Pons (tissue), 1 donor: Measurements from ENCODE around the gene SAPCD1.
"Not testable (repeated sequence)": the region's sequence is repeated elsewhere in the genome, so short reads cannot be mapped to it uniquely, and the experiment has no call there.

ENCODE experiments used
- DNase-seq: peaks from one replicate; pipeline ENCODE4 v3.0.0-alpha.2; 2016; ENCODE audit warnings: low spot score

Gene SAPCD1

GRCh38 chr6:31777667-31778050 lies 15.2 kb downstream of the SAPCD1 start:
- DNase-seq = no peak

DNA sequence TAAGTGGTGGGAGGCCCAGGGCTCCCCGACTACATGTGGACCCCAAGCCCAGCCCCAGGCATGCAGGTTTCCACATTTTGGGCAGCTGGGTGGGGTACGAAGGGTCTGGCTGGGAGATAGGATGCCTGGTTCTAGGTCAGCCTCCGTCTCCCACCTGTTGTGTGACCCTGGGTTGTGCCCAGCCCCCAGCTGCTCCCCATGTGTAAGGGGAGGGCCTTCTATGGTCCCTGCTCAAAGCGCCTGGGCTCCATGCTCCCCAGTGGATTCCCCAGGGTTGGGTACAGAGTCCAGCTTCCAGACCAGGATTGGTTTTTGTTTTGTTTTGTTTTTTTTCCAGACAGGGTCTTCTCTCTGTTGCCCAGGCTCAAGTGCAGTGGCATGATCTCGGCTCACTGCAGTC lies 15.7 kb downstream of the SAPCD1 start:
- no peak for DNase-seq

DNA sequence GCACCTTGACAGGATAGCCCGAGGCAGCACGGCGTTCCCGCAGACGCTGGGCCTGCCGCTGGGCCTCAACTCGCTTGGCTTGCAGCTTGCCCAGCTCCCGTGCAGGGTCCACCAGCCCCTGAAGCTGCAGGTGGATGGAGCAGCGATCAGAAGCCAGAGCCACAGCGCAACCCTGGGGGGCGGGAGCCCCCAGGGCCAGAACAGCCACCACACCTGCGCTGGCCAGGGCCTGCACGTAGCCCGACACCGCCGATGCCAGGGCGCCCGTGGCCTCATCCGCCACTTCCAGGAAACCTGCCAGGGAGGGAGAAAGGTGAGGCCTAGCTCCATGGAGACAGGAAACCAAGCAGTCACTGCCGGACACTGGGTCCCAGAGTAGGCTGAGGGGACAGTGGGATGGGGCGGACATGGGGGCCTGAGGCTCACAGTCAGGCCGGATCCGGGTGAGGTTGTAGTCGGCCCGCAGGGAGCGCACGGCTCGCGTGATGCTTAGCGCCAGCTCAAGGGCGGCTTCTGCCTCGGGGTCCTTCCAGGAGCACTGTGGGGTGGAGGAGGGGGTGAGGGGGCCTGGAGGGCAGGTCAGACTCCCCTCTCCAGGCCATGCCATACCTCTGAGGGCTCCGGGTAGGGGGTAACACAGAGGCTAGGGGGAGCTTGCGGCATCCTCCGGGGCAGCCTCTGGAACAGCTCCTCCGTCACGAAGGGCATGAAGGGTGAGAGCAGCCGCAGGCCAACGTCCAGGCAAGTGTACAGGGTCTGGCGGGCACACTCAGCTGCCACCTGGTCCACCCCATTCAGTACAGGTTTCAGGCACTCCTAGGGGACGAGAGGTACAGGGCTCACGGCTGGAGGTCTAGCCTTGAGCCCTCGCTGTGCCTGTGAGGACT lies 16.8 kb downstream of the SAPCD1 start:
- no peak for DNase-seq

- DNase-seq = no peak
Measured at GRCh38 chr6:31779908-31780307, 17.5 kb downstream of the SAPCD1 start.

DNA sequence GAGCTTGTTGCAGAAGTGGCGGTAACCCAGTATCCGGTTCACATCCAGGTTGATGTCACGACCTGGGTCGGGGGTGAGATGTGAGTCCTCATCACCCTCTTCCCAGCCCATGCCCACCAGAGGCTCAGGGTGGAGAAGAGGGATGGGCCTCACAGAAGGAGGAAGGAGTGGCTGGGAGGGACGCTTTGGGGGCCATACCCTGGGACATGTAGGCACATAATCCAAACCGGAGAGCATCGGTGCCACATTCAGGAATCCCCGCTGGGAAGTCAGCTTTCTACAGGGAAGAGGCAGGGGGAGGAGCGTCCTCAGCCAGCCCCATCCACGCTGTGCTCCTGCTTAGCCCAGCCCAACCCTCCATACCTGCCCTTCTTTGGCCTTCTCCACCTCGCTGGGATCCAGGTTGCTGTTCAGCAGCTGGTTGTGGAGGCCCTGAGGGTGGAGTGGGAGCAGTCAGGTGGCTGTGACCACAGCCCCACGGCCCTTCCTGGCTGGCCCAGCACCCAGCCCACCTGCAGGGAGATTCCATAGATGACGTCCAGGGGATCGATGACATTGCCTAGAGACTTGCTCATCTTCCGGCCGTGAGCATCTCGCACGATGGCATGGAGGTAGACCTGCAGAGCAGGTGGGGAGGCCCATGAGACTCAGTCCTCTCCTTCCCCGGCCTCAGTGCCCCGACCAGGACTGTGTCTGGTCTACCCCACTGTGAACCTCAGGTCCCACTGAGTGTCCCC lies 18.2 kb downstream of the SAPCD1 start:
- no peak for DNase-seq

DNA sequence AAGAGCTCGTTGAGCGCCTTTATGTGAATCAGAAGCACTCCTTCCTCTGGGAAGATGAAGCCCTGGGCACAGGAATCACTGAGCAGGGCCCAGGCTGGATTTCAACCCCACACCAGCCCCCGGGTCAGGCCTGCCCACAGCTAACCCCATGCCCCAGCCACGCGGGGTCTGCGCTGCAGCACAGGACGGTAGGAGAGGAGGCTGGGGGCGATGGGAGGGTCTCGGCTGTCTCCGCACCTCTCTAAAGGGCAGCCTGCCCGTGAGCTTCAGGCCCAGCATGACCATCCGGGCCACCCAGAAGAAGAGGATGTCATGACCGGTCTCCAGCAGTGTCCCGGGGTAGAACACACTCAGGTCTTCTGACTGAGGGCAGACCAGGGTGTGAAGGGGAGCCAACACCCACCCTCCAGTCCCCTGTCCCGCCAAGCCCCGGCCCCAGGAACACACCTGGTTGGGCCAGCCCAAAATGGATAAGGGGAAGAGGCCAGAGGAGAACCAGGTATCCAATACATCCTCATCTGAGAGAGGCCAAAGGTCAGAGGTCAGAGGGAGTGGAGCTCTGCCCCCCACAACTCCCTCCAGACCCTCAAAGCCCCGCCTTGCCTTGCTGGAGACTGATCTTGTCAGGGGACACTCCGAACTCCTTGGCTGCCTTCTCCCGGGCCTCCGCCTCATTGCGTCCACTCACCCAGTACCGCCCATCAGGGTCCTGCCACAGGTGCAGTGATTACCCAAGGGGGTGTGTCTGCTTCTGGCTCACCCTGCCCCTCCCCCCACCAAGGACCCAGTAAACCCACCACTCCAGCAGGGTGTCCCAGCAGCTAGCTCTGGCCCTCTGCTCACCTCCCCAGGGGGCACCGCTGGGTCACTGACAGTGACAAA lies 19.0 kb downstream of the SAPCD1 start:
- no peak for DNase-seq

GRCh38 chr6:31782126-31782855 lies 19.8 kb downstream of the SAPCD1 start:
- DNase-seq = no peak

GRCh38 chr6:31784098-31784925 lies 21.9 kb downstream of the SAPCD1 start:
- DNase-seq = peak; percentile 62

- no peak for DNase-seq
Measured at GRCh38 chr6:31785475-31785874, 23.0 kb downstream of the SAPCD1 start.

DNA sequence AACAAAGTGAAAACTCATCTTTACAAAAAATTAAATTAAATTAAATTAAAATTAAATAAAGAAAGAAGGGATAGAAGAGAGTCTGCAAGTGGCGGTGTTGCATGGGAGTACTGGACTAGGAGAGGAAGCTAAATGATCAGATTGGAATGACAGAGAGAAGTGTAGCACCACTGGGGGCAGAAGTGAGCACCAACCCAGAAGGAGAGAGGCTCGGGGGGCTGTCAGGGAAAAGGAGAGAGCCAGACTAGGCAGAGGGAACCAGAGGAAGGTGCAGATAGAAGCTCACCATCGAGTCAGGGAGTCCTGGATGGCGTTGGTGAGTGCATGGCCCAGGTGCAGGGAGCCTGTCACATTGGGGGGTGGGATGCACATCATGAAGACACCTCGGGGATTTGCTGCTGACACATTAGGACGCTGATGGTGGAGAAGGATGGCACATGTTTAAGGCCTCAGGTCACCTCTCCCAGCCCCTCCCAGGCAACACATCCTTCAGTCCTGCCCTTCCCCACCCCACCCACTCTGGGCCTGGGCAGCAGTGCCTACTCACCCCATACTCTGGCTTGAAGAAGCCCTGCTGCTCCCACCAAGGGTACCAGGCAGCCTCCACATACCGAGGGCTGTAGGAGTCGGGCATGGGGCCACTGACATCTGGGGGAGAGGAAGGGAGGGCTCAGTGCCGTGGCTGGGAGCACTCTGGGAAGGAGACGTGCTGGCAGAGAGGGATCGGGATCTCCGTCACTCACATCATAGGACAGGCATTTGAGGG lies 29.1 kb downstream of the SAPCD1 start:
- DNase-seq = peak; percentile 51

GRCh38 chr6:31792090-31792374 lies 29.6 kb downstream of the SAPCD1 start:
- DNase-seq = no peak

- no peak for DNase-seq
Measured at GRCh38 chr6:31792761-31793171, 30.3 kb downstream of the SAPCD1 start.

DNA sequence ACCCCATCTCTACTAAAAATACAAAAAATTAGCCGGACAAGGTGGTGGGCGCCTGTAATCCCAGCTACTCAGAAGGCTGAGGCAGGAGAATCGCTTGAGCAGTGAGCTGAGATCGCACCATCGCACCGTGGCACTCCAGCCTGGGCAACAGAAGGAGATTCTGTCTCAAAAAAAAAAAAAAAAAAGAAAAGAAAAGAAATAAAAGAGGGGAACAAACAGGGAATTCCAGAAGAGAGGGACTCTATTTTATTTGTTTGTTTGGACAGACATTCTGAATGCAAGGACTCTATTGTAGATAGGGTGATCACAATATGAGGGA lies 31.4 kb downstream of the SAPCD1 start:
- not testable (repeated sequence) for DNase-seq

- DNase-seq = no peak
Measured at GRCh38 chr6:31794294-31794865, 31.9 kb downstream of the SAPCD1 start.

DNA sequence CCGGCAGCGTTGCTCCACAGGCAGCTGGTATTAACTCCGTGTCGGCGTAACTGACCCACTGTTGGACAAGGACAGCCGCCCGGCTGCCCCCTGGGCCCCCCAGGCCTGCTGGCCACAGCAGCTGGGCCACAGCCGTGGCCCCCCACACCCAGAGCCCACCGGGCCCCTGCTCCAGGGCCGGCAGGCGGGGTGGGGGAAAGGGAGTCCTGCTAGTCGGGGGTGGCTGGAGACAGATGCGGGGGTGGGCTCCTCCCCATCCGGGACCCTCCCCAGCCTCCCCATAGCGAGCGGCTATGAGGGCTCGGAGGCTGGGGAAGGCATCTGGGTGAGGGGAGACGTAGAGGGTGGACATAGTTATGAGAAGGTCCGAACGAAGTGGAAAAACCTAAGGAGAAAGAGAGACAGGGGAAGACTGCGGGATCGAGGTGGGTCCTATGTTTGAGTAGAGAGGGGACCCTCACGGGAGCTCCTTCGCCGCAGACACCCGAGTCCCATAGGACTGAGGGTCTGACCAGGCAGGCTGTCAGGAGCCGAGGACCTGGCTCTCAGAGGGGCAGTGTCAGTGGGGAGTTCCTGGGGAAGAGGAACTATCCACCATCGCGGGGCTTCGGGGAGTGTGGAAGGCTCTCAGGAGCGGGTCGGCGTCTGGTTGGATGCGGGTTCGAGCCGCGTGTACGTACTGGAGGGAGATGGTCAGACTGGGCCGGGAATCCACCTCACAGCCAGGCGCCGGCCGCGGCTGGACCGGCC lies 32.6 kb downstream of the SAPCD1 start:
- no peak for DNase-seq

GRCh38 chr6:31795616-31796298 lies 33.3 kb downstream of the SAPCD1 start, which contains the start of gene VARS1:
VARS1 (minus strand) TSS chr6:31795752; CDS start chr6:31795217, 535 bp downstream.
- peak; percentile 84 for DNase-seq

- DNase-seq = no peak
Measured at GRCh38 chr6:31796993-31797385, 34.5 kb downstream of the SAPCD1 start.

- no peak for DNase-seq
Measured at GRCh38 chr6:31797588-31797987, 35.1 kb downstream of the SAPCD1 start.

GRCh38 chr6:31799781-31800180 lies 37.3 kb downstream of the SAPCD1 start:
- no peak for DNase-seq
